ENCODE measurements around the gene OBSCN.

- no peak for TF ChIP-seq POLR2A (IDR thresholded peaks at IDR 0.05)
- TF ChIP-seq, protein P1, sequence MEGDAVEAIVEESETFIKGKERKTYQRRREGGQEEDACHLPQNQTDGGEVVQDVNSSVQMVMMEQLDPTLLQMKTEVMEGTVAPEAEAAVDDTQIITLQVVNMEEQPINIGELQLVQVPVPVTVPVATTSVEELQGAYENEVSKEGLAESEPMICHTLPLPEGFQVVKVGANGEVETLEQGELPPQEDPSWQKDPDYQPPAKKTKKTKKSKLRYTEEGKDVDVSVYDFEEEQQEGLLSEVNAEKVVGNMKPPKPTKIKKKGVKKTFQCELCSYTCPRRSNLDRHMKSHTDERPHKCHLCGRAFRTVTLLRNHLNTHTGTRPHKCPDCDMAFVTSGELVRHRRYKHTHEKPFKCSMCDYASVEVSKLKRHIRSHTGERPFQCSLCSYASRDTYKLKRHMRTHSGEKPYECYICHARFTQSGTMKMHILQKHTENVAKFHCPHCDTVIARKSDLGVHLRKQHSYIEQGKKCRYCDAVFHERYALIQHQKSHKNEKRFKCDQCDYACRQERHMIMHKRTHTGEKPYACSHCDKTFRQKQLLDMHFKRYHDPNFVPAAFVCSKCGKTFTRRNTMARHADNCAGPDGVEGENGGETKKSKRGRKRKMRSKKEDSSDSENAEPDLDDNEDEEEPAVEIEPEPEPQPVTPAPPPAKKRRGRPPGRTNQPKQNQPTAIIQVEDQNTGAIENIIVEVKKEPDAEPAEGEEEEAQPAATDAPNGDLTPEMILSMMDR (IDR thresholded peaks at IDR 0.05): no peak
Measured at GRCh38 chr1:228261706-228262105, 53.9 kb downstream of the OBSCN start.

All from adrenal gland (tissue), 5 donors.